ENCODE data around the gene RBM47. TPM values are rescaled to one million over a fixed set of nuclear protein-coding genes. Genes with fewer than 3 reads are reported as not detected.

The RBM47 gene
- total RNA-seq, 1 donor from 2014 or later: not detected

- DNase-seq (ENCODE audit: low read depth in 2 of 2): no peak
These were observed 251.9 kb downstream of the RBM47 start for GRCh38 chr4:40377512-40378365.

GRCh38 chr4:40375620-40376019 is 254.0 kb downstream of the RBM47 start:
- no peak for DNase-seq (ENCODE audit: low read depth in 2 of 2)

- no peak for DNase-seq (ENCODE audit: low read depth in 2 of 2)
These were observed 254.6 kb downstream of the RBM47 start for GRCh38 chr4:40375095-40375494.

- no peak for DNase-seq (ENCODE audit: low read depth in 2 of 2)
These were observed 256.0 kb downstream of the RBM47 start for GRCh38 chr4:40373636-40374035.

Other genes with a start within 250 kb of the RBM47 start
- not detected in 2 replicates for gene NSUN7, start 120.1 kb upstream of the RBM47 start, total RNA-seq

Measured in lung microvascular endothelial cell (primary cell).